ENCODE measurements around the gene PTPRG.

DNA sequence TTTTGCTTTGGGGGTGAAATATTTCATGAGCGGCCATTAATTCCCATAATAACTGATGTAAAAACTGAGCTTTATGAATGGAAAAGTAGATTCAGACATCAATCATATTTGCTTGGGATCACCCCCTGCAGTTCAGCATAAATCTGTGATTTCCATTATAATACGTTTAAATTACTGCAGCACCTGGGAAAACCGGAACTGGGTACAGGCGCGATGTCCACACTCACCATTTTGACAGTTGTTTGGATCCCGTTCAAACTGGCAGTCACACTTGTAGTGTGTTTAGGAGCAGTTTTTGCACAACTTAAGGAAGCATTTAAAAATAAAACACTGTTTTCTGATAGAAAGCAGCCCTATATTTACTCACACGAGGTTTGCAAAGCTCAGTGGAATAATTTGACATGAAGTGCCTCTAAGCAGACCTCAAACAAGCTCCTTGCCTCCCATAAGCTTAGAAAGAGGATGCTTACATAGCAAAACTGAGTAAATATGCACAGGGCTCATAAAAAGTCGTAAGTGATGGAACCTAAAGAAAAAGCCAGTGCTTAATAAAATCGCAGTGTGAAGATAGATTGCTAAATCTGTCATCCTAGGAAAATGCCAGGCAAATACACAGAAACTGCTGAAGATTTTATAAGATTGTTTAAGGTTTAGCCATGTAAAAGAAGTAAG, 377.6 kb downstream of the PTPRG start:
- TF ChIP-seq, protein P1, sequence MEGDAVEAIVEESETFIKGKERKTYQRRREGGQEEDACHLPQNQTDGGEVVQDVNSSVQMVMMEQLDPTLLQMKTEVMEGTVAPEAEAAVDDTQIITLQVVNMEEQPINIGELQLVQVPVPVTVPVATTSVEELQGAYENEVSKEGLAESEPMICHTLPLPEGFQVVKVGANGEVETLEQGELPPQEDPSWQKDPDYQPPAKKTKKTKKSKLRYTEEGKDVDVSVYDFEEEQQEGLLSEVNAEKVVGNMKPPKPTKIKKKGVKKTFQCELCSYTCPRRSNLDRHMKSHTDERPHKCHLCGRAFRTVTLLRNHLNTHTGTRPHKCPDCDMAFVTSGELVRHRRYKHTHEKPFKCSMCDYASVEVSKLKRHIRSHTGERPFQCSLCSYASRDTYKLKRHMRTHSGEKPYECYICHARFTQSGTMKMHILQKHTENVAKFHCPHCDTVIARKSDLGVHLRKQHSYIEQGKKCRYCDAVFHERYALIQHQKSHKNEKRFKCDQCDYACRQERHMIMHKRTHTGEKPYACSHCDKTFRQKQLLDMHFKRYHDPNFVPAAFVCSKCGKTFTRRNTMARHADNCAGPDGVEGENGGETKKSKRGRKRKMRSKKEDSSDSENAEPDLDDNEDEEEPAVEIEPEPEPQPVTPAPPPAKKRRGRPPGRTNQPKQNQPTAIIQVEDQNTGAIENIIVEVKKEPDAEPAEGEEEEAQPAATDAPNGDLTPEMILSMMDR (conservative IDR thresholded peaks at IDR 0.05; ENCODE audit: low read depth, low read length) = no peak
- no peak for TF ChIP-seq EZH2 (IDR thresholded peaks at IDR 0.05; ENCODE audit: borderline replicate concordance, low read depth, low read length, poor library complexity, severe bottlenecking)
